Nephron progenitor cell (in vitro differentiated cells): Measurements from ENCODE around the gene TFCP2L1.
"Not testable (repeated sequence)": the region's sequence is repeated elsewhere in the genome, so short reads cannot be mapped to it uniquely, and the experiment has no call there.

ENCODE experiments used
- DNase-seq: peaks from one replicate; pipeline ENCODE4 v3.0.0; 2021
- H3K27ac Mint-ChIP-seq: 2 replicates; pipeline ENCODE4 v1.8.0; 2021; ENCODE audit warnings: mild to moderate bottlenecking, moderate library complexity, mixed read lengths
- H3K27me3 Mint-ChIP-seq: 2 replicates; pipeline ENCODE4 v1.8.0; 2021; ENCODE audit warnings: mild to moderate bottlenecking, low read depth, mixed read lengths; ENCODE audit not compliant: poor library complexity
- H3K36me3 Mint-ChIP-seq: 2 replicates; pipeline ENCODE4 v1.8.0; 2021; ENCODE audit warnings: low read depth, mixed read lengths
- H3K4me1 Mint-ChIP-seq: 2 replicates; pipeline ENCODE4 v1.8.0; 2021; ENCODE audit warnings: mixed read lengths
- H3K4me3 Mint-ChIP-seq: 2 replicates; pipeline ENCODE4 v1.8.0; 2021; ENCODE audit warnings: mild to moderate bottlenecking, moderate library complexity, mixed read lengths
- H3K9me3 Mint-ChIP-seq: 2 replicates; pipeline ENCODE4 v1.8.0; 2021; ENCODE audit warnings: mild to moderate bottlenecking, moderate library complexity, mixed read lengths
- TF ChIP-seq, protein P1 (sequence below): fragments of 200-600 bp; sonication (generic); IDR thresholded peaks from 2 replicates; pipeline ENCODE4 v1.5.0; 2021; ENCODE audit warnings: antibody characterized with exemption

The TFCP2L1 gene

DNA sequence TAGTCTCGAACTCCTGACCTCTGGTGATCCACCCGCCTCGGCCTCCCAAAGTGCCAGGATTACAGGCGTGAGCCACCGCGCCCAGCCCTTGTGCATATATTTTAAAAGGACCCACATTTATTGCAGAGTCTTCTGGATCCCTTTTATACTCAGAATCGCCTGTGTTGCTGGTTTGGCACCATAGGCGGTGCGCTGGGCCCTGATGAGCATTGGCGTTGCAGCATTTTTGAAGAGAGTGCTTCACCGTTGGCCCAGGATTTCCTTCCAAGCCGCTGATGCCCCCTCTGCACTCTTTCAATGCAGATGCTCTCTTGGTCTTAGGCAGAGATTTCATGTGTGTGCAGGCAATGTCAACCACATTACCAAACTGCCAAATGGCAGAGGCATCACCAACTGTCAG, 13.5 kb upstream of the TFCP2L1 start:
- Mint-ChIP-seq H3K4me1 (no peaks in the 10 kb centered on the region), H3K27ac (no peak overlapping the region), H3K36me3 (no peaks in the 10 kb centered on the region), H3K9me3 (no peaks in the 10 kb centered on the region), H3K27me3 (peaks cover 40% of the 10 kb centered on the region), H3K4me3 (no peak overlapping the region)
- TF ChIP-seq, protein P1, sequence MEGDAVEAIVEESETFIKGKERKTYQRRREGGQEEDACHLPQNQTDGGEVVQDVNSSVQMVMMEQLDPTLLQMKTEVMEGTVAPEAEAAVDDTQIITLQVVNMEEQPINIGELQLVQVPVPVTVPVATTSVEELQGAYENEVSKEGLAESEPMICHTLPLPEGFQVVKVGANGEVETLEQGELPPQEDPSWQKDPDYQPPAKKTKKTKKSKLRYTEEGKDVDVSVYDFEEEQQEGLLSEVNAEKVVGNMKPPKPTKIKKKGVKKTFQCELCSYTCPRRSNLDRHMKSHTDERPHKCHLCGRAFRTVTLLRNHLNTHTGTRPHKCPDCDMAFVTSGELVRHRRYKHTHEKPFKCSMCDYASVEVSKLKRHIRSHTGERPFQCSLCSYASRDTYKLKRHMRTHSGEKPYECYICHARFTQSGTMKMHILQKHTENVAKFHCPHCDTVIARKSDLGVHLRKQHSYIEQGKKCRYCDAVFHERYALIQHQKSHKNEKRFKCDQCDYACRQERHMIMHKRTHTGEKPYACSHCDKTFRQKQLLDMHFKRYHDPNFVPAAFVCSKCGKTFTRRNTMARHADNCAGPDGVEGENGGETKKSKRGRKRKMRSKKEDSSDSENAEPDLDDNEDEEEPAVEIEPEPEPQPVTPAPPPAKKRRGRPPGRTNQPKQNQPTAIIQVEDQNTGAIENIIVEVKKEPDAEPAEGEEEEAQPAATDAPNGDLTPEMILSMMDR: no peak
- no peak for DNase-seq

DNA sequence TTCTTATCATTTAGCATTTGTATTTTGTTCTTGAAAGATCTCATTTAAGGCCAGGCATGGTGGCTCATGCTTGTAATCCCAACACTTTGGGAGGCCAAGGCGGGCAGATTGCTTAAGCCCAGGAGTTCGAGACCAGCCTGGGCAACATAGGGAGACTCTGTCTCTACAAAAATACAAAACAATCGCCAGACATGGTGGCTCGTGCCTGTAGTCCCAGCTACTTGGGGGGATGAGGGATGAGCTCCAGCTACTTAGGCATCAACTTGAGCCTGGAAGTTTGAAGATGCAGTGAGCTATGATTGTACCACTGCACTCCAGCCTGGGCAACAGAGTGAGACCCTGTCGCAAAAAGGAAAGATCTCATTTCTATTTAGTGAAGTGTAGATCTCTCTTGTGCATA, 12.9 kb upstream of the TFCP2L1 start:
- not testable (repeated sequence) for H3K36me3 Mint-ChIP-seq, H3K27ac Mint-ChIP-seq, H3K9me3 Mint-ChIP-seq, H3K4me3 Mint-ChIP-seq, H3K4me1 Mint-ChIP-seq, DNase-seq
- H3K27me3 Mint-ChIP-seq: peaks cover 46% of the 10 kb centered on the region

DNA sequence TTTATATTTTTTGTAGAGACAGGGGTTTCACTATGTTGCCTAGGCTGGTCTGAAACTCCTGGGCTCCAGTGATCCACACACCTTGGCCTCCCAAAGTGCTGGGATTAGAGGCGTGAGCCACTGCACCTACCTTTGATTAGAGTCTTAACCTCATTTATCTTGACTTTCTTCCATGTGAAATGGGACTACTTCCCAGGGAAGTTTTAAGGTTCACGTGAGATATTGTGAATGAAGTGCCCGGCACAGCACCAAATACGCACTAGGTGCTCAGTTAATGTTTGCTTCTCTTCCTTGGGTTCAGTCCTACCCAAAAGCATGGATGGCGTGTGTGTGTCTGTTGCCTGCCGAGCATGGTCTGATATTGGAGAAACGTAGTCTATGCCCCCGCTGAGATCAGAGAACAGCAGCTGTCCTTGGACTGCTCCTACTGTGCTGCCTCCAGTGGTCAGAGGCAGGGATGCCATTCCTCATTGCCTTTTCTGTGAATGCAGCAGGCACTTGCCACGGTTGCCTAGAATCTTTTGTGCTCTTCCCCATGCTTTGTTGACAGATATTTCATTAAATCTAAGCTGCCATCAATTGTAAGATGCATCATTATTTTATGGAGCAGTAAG, 12.3 kb upstream of the TFCP2L1 start:
- Mint-ChIP-seq H3K27ac (no peak overlapping the region), H3K36me3 (no peaks in the 10 kb centered on the region), H3K9me3 (no peaks in the 10 kb centered on the region), H3K27me3 (peaks cover 51% of the 10 kb centered on the region), H3K4me3 (no peak overlapping the region), H3K4me1 (no peaks in the 10 kb centered on the region)
- DNase-seq: peak; percentile 43
- TF ChIP-seq, protein P1: peak; percentile 66

DNA sequence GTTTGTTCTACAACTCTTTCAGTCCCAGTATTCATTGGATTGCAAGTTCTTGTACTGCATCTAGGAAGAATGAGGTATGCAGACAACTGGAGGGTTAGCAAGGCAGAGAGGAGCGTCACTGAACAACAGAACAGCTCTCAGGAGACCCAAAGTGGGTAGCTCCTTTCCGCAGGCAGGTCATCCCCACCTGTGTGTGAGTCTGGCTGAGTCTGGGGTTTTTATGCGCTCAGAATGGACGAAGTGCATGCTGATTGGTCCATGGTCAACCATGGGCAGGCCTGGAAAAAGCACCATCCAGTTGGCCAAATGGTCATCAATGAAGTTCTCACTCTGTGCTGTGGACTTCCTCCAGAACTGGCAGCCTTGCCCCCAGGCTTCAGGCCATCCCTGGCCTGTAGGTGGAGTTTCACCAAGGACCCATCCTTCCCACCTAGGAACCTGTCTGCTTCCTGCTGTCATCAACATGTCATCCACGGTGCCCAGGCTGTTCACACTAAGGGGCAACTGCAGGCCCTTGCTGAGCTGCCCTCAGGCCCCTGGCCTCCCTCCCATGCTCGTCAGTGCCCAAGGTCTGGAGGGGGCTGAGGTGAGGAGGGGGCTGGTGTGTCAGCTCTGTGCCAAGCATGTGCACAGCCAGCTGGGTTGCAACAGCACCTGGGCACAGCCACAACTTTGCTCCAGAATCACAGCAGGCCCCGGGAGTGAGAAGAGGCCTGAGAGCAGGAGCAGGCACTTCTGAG, 11.1 kb upstream of the TFCP2L1 start:
- H3K4me3 Mint-ChIP-seq: no peak overlapping the region
- TF ChIP-seq, protein P1: no peak
- DNase-seq: no peak
- H3K36me3 Mint-ChIP-seq: no peaks in the 10 kb centered on the region
- H3K9me3 Mint-ChIP-seq: no peaks in the 10 kb centered on the region
- H3K27ac Mint-ChIP-seq: no peak overlapping the region
- H3K27me3 Mint-ChIP-seq: peaks cover 54% of the 10 kb centered on the region
- no peaks in the 10 kb centered on the region for H3K4me1 Mint-ChIP-seq

DNA sequence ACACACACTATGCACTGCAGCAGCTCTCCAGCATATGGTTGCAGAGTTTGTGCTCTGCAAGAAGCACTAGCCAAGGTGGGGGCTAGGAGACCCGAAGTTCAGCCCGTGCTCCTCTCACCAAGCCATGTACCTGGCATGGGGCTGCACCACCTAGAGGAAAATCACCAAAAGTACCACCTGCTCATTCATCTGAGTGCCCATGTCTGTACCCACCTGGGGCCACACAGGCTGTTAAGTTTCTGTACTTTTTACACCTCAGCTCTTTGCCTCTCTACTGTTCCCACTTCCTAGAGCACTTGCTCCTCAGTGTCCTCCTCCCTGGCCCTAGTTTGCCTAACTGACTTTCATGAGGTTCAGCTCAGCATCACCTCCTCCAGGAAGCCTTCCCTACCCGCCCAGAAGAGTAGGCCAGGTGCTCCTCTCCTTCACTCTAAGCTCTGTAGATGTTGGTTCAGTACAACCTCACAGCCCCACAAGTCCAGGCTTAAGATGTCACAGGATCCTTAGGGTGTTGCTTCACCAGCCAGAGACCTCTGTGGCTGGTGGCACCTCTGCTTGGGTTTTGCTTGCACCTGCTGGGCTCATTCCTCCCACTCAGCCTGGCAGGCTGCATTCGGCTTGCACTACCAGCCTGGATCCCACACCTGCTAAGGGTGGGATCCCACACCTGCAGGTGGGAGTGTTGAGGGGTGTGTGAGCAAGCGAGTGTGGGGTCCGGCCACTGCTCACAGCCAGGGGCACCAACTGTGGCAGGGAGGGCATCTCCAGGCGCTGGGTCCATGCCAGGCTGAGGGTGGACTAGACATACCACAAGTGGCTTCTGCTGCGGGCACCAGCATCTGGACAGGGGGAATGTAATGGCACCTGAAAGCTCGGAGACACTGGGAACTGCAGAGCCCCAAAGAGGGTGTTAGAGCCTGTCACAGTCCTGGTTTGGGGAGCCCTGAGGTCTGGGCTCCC, 10.2 kb upstream of the TFCP2L1 start:
- H3K36me3 Mint-ChIP-seq: no peaks in the 10 kb centered on the region
- H3K4me1 Mint-ChIP-seq: no peaks in the 10 kb centered on the region
- DNase-seq: no peak
- no peak overlapping the region for H3K4me3 Mint-ChIP-seq
- TF ChIP-seq, protein P1: no peak
- no peaks in the 10 kb centered on the region for H3K9me3 Mint-ChIP-seq
- H3K27me3 Mint-ChIP-seq: peaks cover 58% of the 10 kb centered on the region
- no peak overlapping the region for H3K27ac Mint-ChIP-seq
